Measurements from ENCODE around the gene SPIRE2. TPM values are rescaled to one million over a fixed set of nuclear protein-coding genes. Genes with fewer than 3 reads are reported as not detected.

SPIRE2 gene
- total and polyA plus RNA-seq, 2 donors (not counting 1 experiment from before 2014, with no cell fraction given), result 0.98 to 2.0 TPM

GRCh38 chr16:89912143-89912542, 83.9 kb downstream of the SPIRE2 start:
- no peak for TF ChIP-seq EZH2 (IDR thresholded peaks at IDR 0.05; ENCODE audit: borderline replicate concordance, insufficient read depth, low read depth, low read length, poor library complexity, severe bottlenecking)
- no peak for TF ChIP-seq CTCF (IDR thresholded peaks at IDR 0.05)
- WGBS (ENCODE audit: insufficient coverage), result 90% methylated on average over 12 of the region's 13 CpGs
- Mint-ChIP-seq H3K4me1 (peaks cover 13% of the 10 kb centered on the region), H3K27ac (no peak overlapping the region), H3K9me3 (ENCODE audit: insufficient read depth) (no peaks in the 10 kb centered on the region), H3K27me3 (no peaks in the 10 kb centered on the region), H3K4me3 (no peak overlapping the region)
- peaks cover 38% of the 10 kb centered on the region for H4K20me1 ChIP-seq (ENCODE audit: control insufficient read depth, insufficient read depth, low read length, poor library complexity, severe bottlenecking)
- no peak for DNase-seq
- no peak overlapping the region for H3K27ac ChIP-seq (ENCODE audit: low read length in 2 of 2)
- ChIA-PET POLR2A (interaction anchor here (0.6 kb wide), 1 partner anchor 13 kb away, joined by 5 read pairs; no protein-coding TSS in a partner anchor), CTCF (interaction anchor here (0.8 kb wide), 1 partner anchor 206 kb away, joined by 3 read pairs; no protein-coding TSS in a partner anchor)
- ATAC-seq (ENCODE audit: low read depth), result no peak
- H3K4me2 ChIP-seq (replicated peaks; ENCODE audit: low read depth, low read length, poor library complexity, severe bottlenecking), result no peak overlapping the region
- no peak overlapping the region for H3K4me3 ChIP-seq (ENCODE audit: control extremely low read depth in 1 of 5, extremely low read depth in 1 of 5, insufficient read depth in 1 of 5, low read depth in 2 of 5, low read length in 4 of 5)
- no peaks in the 10 kb centered on the region for H3K27me3 ChIP-seq (replicated peaks in 1 of 4; ENCODE audit: control extremely low read depth in 1 of 4, control insufficient read depth in 3 of 4, insufficient read depth in 4 of 4, low read length in 3 of 4)
- no peaks in the 10 kb centered on the region for H3K9me3 ChIP-seq (ENCODE audit: control extremely low read depth in 1 of 3, control insufficient read depth in 2 of 3, insufficient read depth in 1 of 3, low read length in 2 of 3)
- intact Hi-C loops (cut with micrococcal nuclease), result no loop called here
- no peak overlapping the region for H2AFZ ChIP-seq (ENCODE audit: insufficient read depth, low read depth, low read length, poor library complexity, severe bottlenecking)
- no peaks in the 10 kb centered on the region for H3K79me2 ChIP-seq (ENCODE audit: control insufficient read depth, insufficient read depth, low read length)
- H3K4me1 ChIP-seq (ENCODE audit: control insufficient read depth in 2 of 2, insufficient read depth in 2 of 2, low read length in 2 of 2), result peaks cover 0 to 5% of the 10 kb centered on the region in 2 donors
- H3K9ac ChIP-seq (ENCODE audit: low read length), result no peak overlapping the region
- peaks cover 0 to 16% of the 10 kb centered on the region in 2 experiments for H3K36me3 ChIP-seq (replicated peaks in 1 of 2; ENCODE audit: control extremely low read depth in 1 of 2, control insufficient read depth in 1 of 2, extremely low read depth in 1 of 2, insufficient read depth in 2 of 2, low read length in 1 of 2)

- no peaks in the 10 kb centered on the region for H3K27me3 ChIP-seq (replicated peaks in 1 of 4; ENCODE audit: control extremely low read depth in 1 of 4, control insufficient read depth in 3 of 4, insufficient read depth in 4 of 4, low read length in 3 of 4)
- ChIA-PET POLR2A (interaction anchor here (0.6 kb wide), 1 partner anchor 38 kb away, joined by 3 read pairs; no protein-coding TSS in a partner anchor), CTCF (interaction anchor here (0.8 kb wide), 1 partner anchor 206 kb away, joined by 3 read pairs; no protein-coding TSS in a partner anchor)
- Mint-ChIP-seq H3K4me3 (no peak overlapping the region), H3K9me3 (ENCODE audit: insufficient read depth) (no peaks in the 10 kb centered on the region), H3K27me3 (no peaks in the 10 kb centered on the region), H3K27ac (no peak overlapping the region), H3K4me1 (peaks cover 15% of the 10 kb centered on the region)
- H3K9ac ChIP-seq (ENCODE audit: low read length), result no peak overlapping the region
- peaks cover 36% of the 10 kb centered on the region for H4K20me1 ChIP-seq (ENCODE audit: control insufficient read depth, insufficient read depth, low read length, poor library complexity, severe bottlenecking)
- no peaks in the 10 kb centered on the region for H3K9me3 ChIP-seq (ENCODE audit: control extremely low read depth in 1 of 3, control insufficient read depth in 2 of 3, insufficient read depth in 1 of 3, low read length in 2 of 3)
- no peak overlapping the region for H3K4me3 ChIP-seq (ENCODE audit: control extremely low read depth in 1 of 5, extremely low read depth in 1 of 5, insufficient read depth in 1 of 5, low read depth in 2 of 5, low read length in 4 of 5)
- WGBS (ENCODE audit: insufficient coverage), result 92% methylated on average over 14 of the region's 14 CpGs
- H3K36me3 ChIP-seq (replicated peaks in 1 of 2; ENCODE audit: control extremely low read depth in 1 of 2, control insufficient read depth in 1 of 2, extremely low read depth in 1 of 2, insufficient read depth in 2 of 2, low read length in 1 of 2), result peaks cover 0 to 16% of the 10 kb centered on the region in 2 experiments
- H3K79me2 ChIP-seq (ENCODE audit: control insufficient read depth, insufficient read depth, low read length), result no peaks in the 10 kb centered on the region
- no peak for ATAC-seq (ENCODE audit: low read depth)
- DNase-seq, result no peak
- TF ChIP-seq CTCF (IDR thresholded peaks at IDR 0.05), result no peak
- TF ChIP-seq EZH2 (IDR thresholded peaks at IDR 0.05; ENCODE audit: borderline replicate concordance, insufficient read depth, low read depth, low read length, poor library complexity, severe bottlenecking), result no peak
- H3K4me2 ChIP-seq (replicated peaks; ENCODE audit: low read depth, low read length, poor library complexity, severe bottlenecking), result no peak overlapping the region
- peaks cover 3 to 10% of the 10 kb centered on the region in 2 donors for H3K4me1 ChIP-seq (ENCODE audit: control insufficient read depth in 2 of 2, insufficient read depth in 2 of 2, low read length in 2 of 2)
- no peak overlapping the region for H3K27ac ChIP-seq (ENCODE audit: low read length in 2 of 2)
- H2AFZ ChIP-seq (ENCODE audit: insufficient read depth, low read depth, low read length, poor library complexity, severe bottlenecking), result no peak overlapping the region
- intact Hi-C loops (cut with micrococcal nuclease), result no loop called here
These were observed 84.4 kb downstream of the SPIRE2 start for GRCh38 chr16:89912627-89913026.
